GM21528 (cell line): ENCODE measurements around the gene SELENOW.
"Not testable (repeated sequence)": the region's sequence is repeated elsewhere in the genome, so short reads cannot be mapped to it uniquely, and the experiment has no call there.

Experiments used
- ATAC-seq: cut with Tn5 transposase; IDR thresholded peaks from one replicate; pipeline ENCODE4 v1.9.1; 2021; ENCODE audit warnings: mild to moderate bottlenecking, moderate library complexity; ENCODE audit not compliant: unreplicated experiment, low FRiP score

SELENOW gene

GRCh38 chr19:47780215-47780551 lies 1.7 kb downstream of the SELENOW start:
- no peak for ATAC-seq

- ATAC-seq, result no peak
These were observed 3.2 kb downstream of the SELENOW start for GRCh38 chr19:47781590-47782262.

DNA sequence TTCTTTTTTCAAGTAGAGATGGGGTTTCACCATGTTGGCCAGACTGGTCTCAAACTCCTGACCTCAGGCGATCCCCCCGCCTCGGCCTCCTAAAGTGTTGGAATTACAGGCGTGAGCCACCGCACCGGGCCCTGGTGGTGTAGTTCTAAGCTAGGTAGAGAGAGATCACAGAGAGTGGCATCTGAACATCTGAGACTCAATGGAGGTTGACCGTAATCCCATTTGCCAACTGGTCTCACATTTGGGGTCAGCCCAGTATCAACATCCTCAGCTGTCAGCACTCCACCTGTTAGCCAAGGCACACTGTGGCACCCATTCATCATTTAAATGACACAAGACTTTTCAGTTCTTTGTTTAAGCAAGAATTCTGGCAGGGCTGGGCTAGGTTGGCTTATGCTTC lies 8.1 kb downstream of the SELENOW start:
- ATAC-seq, result no peak

- ATAC-seq, result not testable (repeated sequence)
These were observed 8.8 kb downstream of the SELENOW start for GRCh38 chr19:47787307-47787706.

DNA sequence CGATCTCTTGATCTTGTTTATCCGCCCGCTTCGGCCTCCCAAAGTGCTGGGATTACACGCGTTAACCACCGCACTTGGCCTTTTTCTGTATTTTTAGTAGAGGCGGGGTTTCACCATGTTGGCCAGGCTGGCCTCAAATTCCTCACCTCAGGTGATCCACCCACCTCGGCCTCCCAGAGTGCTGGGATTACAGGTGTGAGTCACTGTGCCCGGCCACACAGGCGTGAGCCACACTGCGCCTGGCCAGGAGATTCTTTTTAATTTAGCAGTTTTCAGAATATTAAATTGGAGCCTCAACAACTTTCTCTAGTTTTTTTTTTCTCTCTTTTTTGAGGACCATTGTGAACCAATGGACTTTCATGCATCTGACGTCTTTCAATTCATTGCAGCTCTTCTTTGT lies 11.3 kb downstream of the SELENOW start:
- ATAC-seq, result not testable (repeated sequence)

DNA sequence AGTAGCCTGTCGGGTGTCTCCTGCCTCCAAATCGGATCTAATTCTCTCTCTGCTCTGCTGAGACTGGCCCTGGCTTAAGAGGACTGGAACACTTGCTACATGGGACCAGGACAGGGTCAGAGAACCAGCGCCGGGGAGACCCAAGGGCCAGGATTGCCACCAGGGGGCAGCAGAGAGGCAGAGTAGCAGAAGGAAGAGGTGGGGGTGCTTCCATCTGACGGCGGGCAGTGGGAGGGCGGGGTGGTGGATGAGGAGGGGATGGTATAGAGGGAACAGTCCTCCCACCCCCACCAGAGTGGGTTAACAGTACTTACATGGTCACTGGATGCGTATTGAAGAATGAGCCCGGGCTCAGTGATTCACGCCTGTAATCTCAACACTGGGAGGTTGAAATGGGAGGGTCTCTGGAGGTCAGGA lies 11.9 kb downstream of the SELENOW start:
- no peak for ATAC-seq

DNA sequence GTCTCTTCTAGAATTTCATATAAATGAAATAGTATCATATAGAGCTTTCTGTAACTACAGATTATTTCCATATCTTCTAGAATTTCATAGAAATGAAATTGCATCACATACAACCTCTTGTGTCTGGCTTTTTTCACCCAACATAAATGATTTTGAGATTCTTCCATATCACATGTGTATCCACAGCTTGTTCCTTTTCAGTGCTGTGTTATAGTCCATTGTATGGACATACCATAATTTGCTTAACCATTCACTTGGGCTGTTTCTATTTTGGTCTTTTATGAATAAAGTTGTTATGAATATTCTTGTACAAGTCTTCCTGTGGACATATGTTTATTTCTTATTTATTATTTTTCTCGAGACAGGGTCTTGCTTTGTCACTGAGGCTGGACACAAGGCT lies 14.1 kb downstream of the SELENOW start:
- no peak for ATAC-seq

DNA sequence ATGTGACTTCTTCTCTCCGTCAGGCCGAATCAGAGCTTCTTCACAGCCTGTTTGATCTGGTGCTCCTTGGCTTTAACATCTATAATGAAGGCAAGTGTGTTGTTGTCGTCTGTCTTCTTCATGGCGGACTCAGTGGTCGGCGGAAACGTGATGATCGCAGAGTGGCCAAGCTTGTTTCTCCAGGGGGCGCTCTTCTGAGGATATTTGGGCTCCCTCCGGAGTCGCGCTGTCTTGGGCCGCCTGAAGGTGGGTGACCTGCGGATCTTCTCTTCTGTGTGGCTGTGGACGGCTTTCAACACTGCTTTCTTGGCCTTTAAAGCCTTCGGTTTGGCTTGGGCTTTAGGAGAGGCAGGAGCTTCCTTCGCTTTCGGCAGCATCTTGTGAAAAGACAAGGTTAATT lies 16.0 kb downstream of the SELENOW start:
- ATAC-seq, result no peak

DNA sequence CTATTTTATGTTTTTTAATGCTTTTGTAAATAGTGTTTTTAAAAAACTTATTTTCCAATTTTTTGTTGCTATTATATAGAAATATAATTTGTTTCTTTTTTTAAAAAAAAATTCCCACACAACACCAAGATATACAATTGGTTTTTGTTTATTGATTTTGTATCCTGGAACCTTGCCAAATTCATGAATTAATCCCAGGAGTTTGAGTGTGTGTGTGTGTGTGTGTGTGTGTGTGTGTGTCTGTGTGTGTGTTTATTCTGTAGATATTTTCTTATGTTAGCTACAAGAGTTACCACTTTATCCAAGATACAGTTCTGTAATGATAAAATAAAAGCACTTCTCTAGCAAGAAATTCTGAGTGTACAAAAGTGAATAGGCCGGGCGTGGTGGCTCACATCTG lies 18.3 kb downstream of the SELENOW start:
- no peak for ATAC-seq

DNA sequence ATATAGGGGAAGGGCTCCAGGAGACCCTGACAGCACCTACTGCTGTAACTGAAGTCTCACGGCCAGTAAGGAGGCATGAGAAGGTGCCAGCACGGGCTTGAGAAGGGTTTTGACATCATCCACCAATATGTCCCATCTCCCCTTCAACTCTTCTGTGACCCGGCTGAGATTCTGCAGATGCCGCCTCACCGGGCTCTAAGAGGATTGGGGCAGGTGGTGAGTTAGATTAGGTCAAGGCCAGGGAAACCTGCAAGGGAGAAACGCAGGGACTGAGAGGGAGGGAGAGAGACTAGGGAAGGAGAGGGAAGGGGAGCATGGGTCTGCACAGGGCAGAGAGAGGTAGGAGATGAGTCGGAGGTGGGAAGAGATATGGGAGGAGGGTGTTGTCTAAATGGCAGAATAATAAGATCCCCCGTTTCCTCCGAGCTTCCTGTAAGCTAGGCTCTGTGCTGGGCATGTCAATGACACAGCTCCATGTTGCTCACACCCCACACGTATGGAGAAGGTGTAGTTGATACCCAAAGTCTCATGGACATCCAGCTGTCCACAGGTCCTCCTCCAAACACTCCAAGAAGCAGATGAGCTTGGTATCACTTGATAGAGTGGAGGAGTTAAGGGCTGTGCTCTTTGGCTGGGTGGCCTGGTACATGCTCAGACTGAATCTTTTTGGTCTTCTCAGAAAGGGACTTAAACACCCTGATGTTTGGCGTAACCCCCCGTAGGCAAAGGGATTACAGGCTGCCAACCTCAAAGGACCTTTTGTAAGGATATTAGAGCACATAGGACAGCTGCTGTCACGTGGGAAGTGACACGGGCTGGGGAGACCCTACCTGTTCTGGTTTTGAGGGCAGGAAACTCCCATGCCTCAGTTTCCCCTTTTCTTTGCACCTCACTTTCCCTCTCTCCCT lies 19.7 kb downstream of the SELENOW start:
- no peak for ATAC-seq

- no peak for ATAC-seq
These were observed 20.4 kb downstream of the SELENOW start for GRCh38 chr19:47798904-47799266.

DNA sequence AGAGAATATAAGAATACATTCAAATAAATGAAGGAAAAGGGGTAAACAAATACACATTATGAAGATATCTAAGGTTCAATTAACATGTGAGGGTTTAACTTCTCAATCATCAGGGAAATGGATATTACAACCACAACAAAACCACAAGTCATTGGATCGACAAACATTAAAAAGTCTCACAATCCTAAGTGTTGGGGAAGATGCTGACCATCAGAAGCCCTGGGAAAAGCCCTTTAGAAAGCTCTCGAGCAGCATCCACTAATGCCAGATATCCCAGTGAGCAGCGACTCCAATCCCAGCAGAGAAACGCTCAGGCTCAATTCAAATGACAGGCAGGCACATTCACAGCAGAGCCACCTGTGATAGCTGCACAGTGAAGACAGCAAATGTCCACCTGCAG lies 22.8 kb downstream of the SELENOW start:
- no peak for ATAC-seq

GRCh38 chr19:47802521-47803043 lies 24.1 kb downstream of the SELENOW start:
- ATAC-seq, result no peak

- not testable (repeated sequence) for ATAC-seq
These were observed 24.6 kb downstream of the SELENOW start for GRCh38 chr19:47803148-47803547.

DNA sequence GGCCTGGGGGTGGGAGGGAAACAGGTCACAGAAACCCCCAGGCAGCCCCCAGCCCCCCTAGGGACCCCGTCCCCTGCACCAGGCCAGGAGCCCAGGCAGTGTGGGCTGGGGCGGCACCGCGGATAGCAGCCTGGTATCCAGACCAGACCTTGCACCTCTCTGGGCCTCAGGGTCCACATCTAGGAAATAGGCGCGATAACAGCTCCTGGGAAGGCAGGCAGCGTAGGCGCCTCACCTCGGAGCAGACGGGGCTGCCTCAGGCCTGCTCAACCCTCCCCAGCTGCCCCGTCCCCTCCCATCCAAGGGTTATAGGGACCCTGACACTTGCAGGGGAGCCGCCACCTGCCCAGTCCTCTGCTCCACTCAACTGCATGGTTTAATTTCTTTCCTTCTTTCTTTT lies 25.2 kb downstream of the SELENOW start:
- ATAC-seq, result not testable (repeated sequence)

GRCh38 chr19:47804451-47804850 lies 25.9 kb downstream of the SELENOW start, which contains the start of gene TPRX1:
Gene TPRX1, minus strand, starts transcription at chr19:47804551. Its CDS starts 12 bp downstream, at chr19:47804539.
- not testable (repeated sequence) for ATAC-seq

DNA sequence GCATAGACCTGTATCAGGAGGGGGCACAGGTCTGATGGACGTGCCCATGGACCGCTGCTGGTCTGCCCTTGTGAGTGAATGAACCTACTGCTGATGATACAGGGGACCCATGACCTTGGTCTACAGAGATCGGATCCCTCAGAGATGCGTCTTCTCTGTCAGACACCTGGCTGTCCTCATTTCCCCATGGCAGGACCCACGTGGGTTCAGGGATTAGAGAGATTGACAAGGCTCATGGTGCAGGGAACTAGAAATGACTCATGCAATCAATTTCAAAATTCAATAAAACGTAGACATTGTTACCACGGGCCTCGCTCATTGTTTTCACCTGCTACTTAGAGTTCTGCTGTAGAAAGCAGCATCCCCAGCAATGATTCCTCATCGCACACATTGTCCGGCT lies 26.8 kb downstream of the SELENOW start:
- no peak for ATAC-seq

- no peak for ATAC-seq
These were observed 27.9 kb downstream of the SELENOW start for GRCh38 chr19:47806435-47806834.

DNA sequence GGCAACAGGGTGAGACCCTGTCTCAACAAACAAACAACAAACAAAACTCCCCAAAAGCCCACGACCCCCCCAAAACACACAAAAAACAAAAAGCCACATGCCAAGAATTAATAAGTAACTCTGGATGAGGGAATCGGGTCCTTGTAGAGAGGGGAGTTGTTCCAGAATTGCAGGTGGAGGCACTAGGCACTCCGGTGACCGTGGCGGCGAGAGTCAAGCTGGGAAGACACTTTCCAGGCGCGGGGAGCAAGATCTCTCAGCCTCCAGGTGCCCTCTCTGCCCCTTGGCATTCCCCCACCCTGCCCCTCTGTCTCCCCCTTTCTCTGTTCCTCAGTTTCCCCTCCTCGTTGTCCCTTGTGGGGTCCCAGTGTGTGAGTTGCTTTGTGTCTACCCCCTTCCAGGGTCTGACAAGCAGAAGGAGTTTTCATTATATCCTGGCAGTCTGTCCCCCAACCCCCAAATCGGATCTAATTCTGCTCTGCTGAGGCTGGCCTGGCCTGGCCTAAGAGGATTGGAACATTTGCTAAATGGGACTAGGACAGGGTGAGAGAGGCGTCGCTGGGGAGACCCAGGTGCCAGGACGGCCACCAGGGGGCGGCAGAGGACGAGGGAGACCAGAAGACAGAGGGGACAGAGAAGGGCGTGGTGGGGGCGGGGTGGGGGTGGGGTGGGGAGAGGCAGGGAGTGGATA lies 34.9 kb downstream of the SELENOW start:
- no peak for ATAC-seq

DNA sequence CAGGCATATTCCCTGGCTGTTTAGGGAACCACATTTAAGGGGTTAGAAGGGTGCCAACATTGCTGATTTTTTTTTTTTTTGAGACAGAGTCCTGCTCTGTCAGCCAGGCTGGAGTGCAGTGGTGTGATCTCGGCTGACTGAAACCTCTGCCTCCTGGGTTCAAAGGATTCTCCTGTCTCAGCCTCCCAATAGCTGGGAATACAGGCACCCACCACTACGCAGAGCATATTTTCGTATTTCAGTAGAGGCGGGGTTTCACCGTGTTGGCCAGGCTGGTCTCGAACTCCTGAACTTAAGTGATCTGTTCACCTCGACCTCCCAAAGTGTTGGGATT lies 35.5 kb downstream of the SELENOW start:
- no peak for ATAC-seq

- not testable (repeated sequence) for ATAC-seq
These were observed 37.8 kb downstream of the SELENOW start for GRCh38 chr19:47816270-47816669.
